ENCODE data around the gene PIM3. TPM values are rescaled to one million over a fixed set of nuclear protein-coding genes. Genes with fewer than 3 reads are reported as not detected.

The PIM3 gene
- total RNA-seq, 1 experiment from 2014 or later: 58.2 TPM

DNA sequence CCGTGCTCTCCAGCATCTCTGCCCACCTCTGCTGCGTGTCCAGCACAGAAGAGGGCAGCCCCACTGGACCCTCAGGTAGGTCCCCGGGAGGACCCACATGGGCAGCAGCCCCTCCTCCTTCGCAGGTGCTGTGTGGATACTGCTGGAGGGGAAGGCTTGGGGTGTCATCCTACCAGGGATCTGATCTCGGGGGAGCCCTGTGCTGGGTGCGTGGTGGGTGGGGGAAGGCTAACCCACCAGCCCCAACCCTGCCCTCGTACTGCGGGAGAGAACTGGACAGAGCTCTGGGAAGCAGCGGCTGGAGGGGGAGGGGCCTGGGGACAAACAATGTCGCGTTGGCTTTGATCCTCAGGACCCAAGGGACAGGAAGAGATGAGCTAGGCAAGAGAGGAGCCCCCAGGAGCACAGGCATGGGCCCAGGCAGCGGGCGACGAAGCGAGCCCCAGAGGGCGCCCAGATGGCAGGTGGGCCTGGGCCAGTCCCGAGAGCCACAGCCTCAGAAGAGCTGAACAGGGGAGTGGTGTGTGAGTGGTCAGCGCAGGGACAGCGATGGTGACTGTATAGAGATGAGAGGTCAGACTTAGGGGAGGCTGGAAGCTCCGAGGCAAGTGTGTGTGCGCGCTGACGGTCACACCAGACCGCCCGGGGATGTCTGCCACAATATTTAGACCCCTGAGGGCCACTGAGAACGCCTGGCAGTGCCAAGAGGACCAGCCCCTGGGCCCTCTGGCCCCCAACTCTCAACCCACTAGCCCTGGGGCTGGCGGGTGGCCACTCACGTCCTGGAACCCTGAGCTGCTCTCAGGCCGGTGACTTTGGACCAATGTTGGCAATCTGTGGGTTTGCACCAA lies 1.4 kb upstream of the PIM3 start:
- ChIA-PET POLR2A (interaction anchor here (0.6 kb wide), 1 partner anchor 217 kb away, joined by 3 read pairs; no protein-coding TSS in a partner anchor), CTCF (no interaction called here)
- Histone ChIP-seq H3K36me3 (ENCODE audit: control insufficient read depth, insufficient read depth, low read length) (no peaks in the 10 kb centered on the region; the same call in none of the 2 replicates), H3K9me3 (ENCODE audit: control insufficient read depth, insufficient read depth, low read depth, low read length) (no peaks in the 10 kb centered on the region), H3K4me1 (ENCODE audit: control insufficient read depth, insufficient read depth, low read length) (peaks cover 35% of the 10 kb centered on the region), H3K4me3 (ENCODE audit: low read depth in 2 of 2, low read length in 2 of 2) (peak overlapping the region; percentile 51 to 70), H3K27ac (ENCODE audit: low read length) (peak overlapping the region; percentile 94), H3K27me3 (ENCODE audit: control insufficient read depth, insufficient read depth, low read length) (no peaks in the 10 kb centered on the region)
- no TSS peak for BruUV-seq (replicated peaks)
- ATAC-seq: no peak
- in situ Hi-C loops (cut with HindIII; ENCODE audit: low pct_unique_long_range_greater_than_20kb, low sequenced_read_pairs) (no loop called here), intact Hi-C loops (cut with micrococcal nuclease; ENCODE audit: unreplicated experiment) (no loop called here)
- no peak for DNase-seq (ENCODE audit: low read depth, low spot score)
- 0 out of 2 replicates have a peak, but pooled peaks have one; percentile 29 for TF ChIP-seq TCF7L2 (IDR thresholded peaks at IDR 0.05; ENCODE audit: low read depth, low read length)
- TF ChIP-seq, protein P1, sequence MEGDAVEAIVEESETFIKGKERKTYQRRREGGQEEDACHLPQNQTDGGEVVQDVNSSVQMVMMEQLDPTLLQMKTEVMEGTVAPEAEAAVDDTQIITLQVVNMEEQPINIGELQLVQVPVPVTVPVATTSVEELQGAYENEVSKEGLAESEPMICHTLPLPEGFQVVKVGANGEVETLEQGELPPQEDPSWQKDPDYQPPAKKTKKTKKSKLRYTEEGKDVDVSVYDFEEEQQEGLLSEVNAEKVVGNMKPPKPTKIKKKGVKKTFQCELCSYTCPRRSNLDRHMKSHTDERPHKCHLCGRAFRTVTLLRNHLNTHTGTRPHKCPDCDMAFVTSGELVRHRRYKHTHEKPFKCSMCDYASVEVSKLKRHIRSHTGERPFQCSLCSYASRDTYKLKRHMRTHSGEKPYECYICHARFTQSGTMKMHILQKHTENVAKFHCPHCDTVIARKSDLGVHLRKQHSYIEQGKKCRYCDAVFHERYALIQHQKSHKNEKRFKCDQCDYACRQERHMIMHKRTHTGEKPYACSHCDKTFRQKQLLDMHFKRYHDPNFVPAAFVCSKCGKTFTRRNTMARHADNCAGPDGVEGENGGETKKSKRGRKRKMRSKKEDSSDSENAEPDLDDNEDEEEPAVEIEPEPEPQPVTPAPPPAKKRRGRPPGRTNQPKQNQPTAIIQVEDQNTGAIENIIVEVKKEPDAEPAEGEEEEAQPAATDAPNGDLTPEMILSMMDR (IDR thresholded peaks at IDR 0.05): no peak

DNA sequence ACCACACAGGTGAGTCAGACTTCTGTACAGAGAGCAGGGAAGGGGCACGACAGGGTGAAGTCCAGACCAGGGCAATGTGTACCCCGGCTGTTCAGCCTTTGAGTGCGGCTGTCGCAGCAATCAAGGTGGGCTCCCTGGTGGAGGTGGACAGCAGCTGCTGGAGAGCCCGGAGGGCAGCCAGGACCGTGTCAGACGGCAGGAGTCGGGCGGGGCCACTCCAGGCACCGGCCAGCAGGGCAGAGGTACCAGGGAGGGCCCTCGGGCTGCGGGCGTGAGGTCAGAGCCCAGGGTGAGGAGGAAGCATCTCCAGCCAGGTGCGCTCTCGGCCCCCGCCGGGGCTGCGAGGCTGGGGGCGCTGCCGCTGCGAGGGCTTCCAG lies 802 bp upstream of the PIM3 start:
- peak overlapping the region; percentile 94 for H3K27ac ChIP-seq (ENCODE audit: low read length)
- ATAC-seq: peak; percentile 37
- no peak for DNase-seq (ENCODE audit: low read depth, low spot score)
- TSS peak; percentile 98 for BruUV-seq (replicated peaks)
- POLR2A ChIA-PET: interaction anchor here (0.6 kb wide), 2 partner anchors 43 to 218 kb away, joined by 3 to 5 read pairs; no protein-coding TSS in a partner anchor
- peak overlapping the region; percentile 51 to 70 for H3K4me3 ChIP-seq (ENCODE audit: low read depth in 2 of 2, low read length in 2 of 2)
- no peaks in the 10 kb centered on the region for H3K9me3 ChIP-seq (ENCODE audit: control insufficient read depth, insufficient read depth, low read depth, low read length)
- no peaks in the 10 kb centered on the region; the same call in none of the 2 replicates for H3K36me3 ChIP-seq (ENCODE audit: control insufficient read depth, insufficient read depth, low read length)
- H3K4me1 ChIP-seq (ENCODE audit: control insufficient read depth, insufficient read depth, low read length): peaks cover 36% of the 10 kb centered on the region
- TF ChIP-seq TCF7L2 (IDR thresholded peaks at IDR 0.05; ENCODE audit: low read depth, low read length): no peak
- H3K27me3 ChIP-seq (ENCODE audit: control insufficient read depth, insufficient read depth, low read length): no peaks in the 10 kb centered on the region
- intact Hi-C loops (cut with micrococcal nuclease; ENCODE audit: unreplicated experiment): no loop called here
- in situ Hi-C loops (cut with HindIII; ENCODE audit: low pct_unique_long_range_greater_than_20kb, low sequenced_read_pairs): no loop called here
- CTCF ChIA-PET: no interaction called here

DNA sequence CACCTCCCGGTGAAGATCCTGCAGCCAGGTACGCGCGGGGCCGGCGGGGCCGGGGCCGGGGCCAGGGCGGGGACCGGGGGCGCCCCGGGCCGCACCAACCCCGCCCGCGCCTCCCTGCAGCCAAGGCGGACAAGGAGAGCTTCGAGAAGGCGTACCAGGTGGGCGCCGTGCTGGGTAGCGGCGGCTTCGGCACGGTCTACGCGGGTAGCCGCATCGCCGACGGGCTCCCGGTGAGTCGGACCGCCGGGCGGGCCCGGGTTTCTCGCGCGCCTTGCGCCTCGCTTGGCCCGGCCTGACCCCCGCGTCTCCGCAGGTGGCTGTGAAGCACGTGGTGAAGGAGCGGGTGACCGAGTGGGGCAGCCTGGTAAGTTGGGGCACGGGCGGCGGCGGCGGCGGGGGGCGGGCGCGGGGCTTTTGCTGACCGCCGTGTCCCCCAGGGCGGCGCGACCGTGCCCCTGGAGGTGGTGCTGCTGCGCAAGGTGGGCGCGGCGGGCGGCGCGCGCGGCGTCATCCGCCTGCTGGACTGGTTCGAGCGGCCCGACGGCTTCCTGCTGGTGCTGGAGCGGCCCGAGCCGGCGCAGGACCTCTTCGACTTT lies 531 bp downstream of the PIM3 start:
- ChIA-PET POLR2A (interaction anchor here (0.6 kb wide), 1 partner anchor 16 kb away, joined by 3 read pairs; no protein-coding TSS in a partner anchor), CTCF (no interaction called here)
- intact Hi-C loops (cut with micrococcal nuclease; ENCODE audit: unreplicated experiment) (no loop called here), in situ Hi-C loops (cut with HindIII; ENCODE audit: low pct_unique_long_range_greater_than_20kb, low sequenced_read_pairs) (no loop called here)
- Histone ChIP-seq H3K9me3 (ENCODE audit: control insufficient read depth, insufficient read depth, low read depth, low read length) (no peaks in the 10 kb centered on the region), H3K27ac (ENCODE audit: low read length) (peak overlapping the region; percentile 69), H3K27me3 (ENCODE audit: control insufficient read depth, insufficient read depth, low read length) (no peaks in the 10 kb centered on the region), H3K4me1 (ENCODE audit: control insufficient read depth, insufficient read depth, low read length) (peaks cover 43% of the 10 kb centered on the region), H3K36me3 (ENCODE audit: control insufficient read depth, insufficient read depth, low read length) (no peaks in the 10 kb centered on the region; the same call in none of the 2 replicates), H3K4me3 (ENCODE audit: low read depth in 2 of 2, low read length in 2 of 2) (peak overlapping the region; percentile 70 to 71)
- no peak for TF ChIP-seq TCF7L2 (IDR thresholded peaks at IDR 0.05; ENCODE audit: low read depth, low read length)
- TF ChIP-seq, protein P1 (IDR thresholded peaks at IDR 0.05): no peak
- TF ChIP-seq SIN3A (IDR thresholded peaks at IDR 0.05; ENCODE audit: borderline replicate concordance, insufficient read depth, low read depth, low read length): 0 out of 2 replicates have a peak, but pooled peaks have one; percentile 50
- TF ChIP-seq, protein P2, sequence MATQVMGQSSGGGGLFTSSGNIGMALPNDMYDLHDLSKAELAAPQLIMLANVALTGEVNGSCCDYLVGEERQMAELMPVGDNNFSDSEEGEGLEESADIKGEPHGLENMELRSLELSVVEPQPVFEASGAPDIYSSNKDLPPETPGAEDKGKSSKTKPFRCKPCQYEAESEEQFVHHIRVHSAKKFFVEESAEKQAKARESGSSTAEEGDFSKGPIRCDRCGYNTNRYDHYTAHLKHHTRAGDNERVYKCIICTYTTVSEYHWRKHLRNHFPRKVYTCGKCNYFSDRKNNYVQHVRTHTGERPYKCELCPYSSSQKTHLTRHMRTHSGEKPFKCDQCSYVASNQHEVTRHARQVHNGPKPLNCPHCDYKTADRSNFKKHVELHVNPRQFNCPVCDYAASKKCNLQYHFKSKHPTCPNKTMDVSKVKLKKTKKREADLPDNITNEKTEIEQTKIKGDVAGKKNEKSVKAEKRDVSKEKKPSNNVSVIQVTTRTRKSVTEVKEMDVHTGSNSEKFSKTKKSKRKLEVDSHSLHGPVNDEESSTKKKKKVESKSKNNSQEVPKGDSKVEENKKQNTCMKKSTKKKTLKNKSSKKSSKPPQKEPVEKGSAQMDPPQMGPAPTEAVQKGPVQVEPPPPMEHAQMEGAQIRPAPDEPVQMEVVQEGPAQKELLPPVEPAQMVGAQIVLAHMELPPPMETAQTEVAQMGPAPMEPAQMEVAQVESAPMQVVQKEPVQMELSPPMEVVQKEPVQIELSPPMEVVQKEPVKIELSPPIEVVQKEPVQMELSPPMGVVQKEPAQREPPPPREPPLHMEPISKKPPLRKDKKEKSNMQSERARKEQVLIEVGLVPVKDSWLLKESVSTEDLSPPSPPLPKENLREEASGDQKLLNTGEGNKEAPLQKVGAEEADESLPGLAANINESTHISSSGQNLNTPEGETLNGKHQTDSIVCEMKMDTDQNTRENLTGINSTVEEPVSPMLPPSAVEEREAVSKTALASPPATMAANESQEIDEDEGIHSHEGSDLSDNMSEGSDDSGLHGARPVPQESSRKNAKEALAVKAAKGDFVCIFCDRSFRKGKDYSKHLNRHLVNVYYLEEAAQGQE (IDR thresholded peaks at IDR 0.05; ENCODE audit: insufficient read depth in 1 of 2, low read depth in 2 of 2, low read length in 1 of 2): no peak
- TF ChIP-seq POLR2AphosphoS5 (IDR thresholded peaks at IDR 0.05; ENCODE audit: low read depth, low read length): no peak
- BruUV-seq (replicated peaks): no TSS peak
- ATAC-seq (no peak; the same call in 1 of the 2 replicates), DNase-seq (ENCODE audit: low read depth, low spot score) (no peak)
